SU-DHL-6 (cell line): ENCODE data around the gene IFT122.
"Not testable (repeated sequence)": the region's sequence is repeated elsewhere in the genome, so short reads cannot be mapped to it uniquely, and the experiment has no call there.

Source experiments
- EZH2phosphoT487 ChIP-seq: fragments of 200-600 bp; sonication (generic), shearing (Covaris generic); conservative IDR thresholded peaks from 2 replicates; pipeline ENCODE4 v1.6.1; 2018; ENCODE audit warnings: mild to moderate bottlenecking, antibody characterized with exemption, low read length, moderate library complexity, mixed read lengths
- TF ChIP-seq, protein P1 (sequence below): fragments of 200-600 bp; sonication (generic); IDR thresholded peaks from one replicate; pipeline ENCODE4 v1.5.1; 2017; ENCODE audit warnings: antibody characterized with exemption, mild to moderate bottlenecking, low read length, moderate library complexity; ENCODE audit not compliant: insufficient read depth, poor library complexity, severe bottlenecking

DNA sequence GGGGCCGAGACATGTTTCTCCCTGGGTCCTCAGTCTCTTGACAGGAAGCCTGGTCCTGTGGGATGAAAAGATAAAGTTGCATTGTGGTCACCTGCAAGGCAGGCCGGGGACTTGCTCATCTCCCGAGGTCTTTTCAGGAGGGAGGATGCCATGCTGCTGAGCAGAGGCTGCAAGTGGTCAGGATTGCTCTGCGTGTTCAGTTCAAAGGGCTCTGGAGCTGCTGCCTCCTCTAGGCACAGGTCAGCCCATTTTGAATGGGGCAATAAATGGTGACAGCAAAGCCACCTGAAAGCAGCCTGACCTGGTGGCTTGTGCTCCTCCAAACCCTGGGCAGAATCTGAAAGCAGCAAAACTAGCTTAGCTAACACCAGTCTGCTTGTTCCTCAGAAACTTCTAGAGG lies 51.1 kb downstream of the IFT122 start:
- TF ChIP-seq, protein P1, sequence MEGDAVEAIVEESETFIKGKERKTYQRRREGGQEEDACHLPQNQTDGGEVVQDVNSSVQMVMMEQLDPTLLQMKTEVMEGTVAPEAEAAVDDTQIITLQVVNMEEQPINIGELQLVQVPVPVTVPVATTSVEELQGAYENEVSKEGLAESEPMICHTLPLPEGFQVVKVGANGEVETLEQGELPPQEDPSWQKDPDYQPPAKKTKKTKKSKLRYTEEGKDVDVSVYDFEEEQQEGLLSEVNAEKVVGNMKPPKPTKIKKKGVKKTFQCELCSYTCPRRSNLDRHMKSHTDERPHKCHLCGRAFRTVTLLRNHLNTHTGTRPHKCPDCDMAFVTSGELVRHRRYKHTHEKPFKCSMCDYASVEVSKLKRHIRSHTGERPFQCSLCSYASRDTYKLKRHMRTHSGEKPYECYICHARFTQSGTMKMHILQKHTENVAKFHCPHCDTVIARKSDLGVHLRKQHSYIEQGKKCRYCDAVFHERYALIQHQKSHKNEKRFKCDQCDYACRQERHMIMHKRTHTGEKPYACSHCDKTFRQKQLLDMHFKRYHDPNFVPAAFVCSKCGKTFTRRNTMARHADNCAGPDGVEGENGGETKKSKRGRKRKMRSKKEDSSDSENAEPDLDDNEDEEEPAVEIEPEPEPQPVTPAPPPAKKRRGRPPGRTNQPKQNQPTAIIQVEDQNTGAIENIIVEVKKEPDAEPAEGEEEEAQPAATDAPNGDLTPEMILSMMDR: not testable (repeated sequence)
- TF ChIP-seq EZH2phosphoT487: not testable (repeated sequence)
